Hepatocyte (in vitro differentiated cells): ENCODE measurements around the gene EIF4H. TPM values are rescaled to one million over a fixed set of nuclear protein-coding genes. Genes with fewer than 3 reads are reported as not detected.

Source experiments
- DNase-seq: peaks from one replicate; pipeline ENCODE4 v3.0.0-alpha.2; 2016; ENCODE audit warnings: low spot score
- H2AFZ ChIP-seq: fragments of 200-600 bp; sonication (generic); 2 replicates; pipeline ENCODE4 v1.6.0; 2016; ENCODE audit warnings: antibody characterized with exemption, mild to moderate bottlenecking
- H3K27ac ChIP-seq: fragments of 200-600 bp; sonication (generic); 2 replicates; pipeline ENCODE4 v1.5.1; 2016; ENCODE audit warnings: mild to moderate bottlenecking
- H3K27me3 ChIP-seq: fragments of 200-600 bp; sonication (generic); 2 replicates; pipeline ENCODE4 v1.6.1; 2016
- H3K36me3 ChIP-seq: fragments of 200-600 bp; sonication (generic); replicated peaks from 2 replicates; pipeline ENCODE4 v1.5.1; 2016; ENCODE audit warnings: low read depth; ENCODE audit not compliant: insufficient read depth
- H3K4me1 ChIP-seq: fragments of 200-600 bp; sonication (generic); 2 replicates; pipeline ENCODE4 v1.5.1; 2016; ENCODE audit warnings: mild to moderate bottlenecking, moderate library complexity; ENCODE audit not compliant: insufficient read depth
- H3K4me2 ChIP-seq: fragments of 200-600 bp; sonication (generic); 2 replicates; pipeline ENCODE4 v1.6.0; 2016
- H3K4me3 ChIP-seq: fragments of 200-600 bp; sonication (generic); 2 replicates; pipeline ENCODE4 v1.5.1; 2016; ENCODE audit warnings: mild to moderate bottlenecking
- H3K79me2 ChIP-seq: fragments of 200-600 bp; sonication (generic); 2 replicates; pipeline ENCODE4 v1.6.0; 2017; ENCODE audit warnings: mild to moderate bottlenecking
- H3K9me2 ChIP-seq: fragments of 200-600 bp; sonication (generic); replicated peaks from 2 replicates; pipeline ENCODE4 v1.6.0; 2017; ENCODE audit warnings: mild to moderate bottlenecking; ENCODE audit not compliant: insufficient read depth
- H3K9me3 ChIP-seq: fragments of 200-600 bp; sonication (generic); 2 replicates; pipeline ENCODE4 v1.5.1; 2016; ENCODE audit warnings: low read depth, mild to moderate bottlenecking
- H4K20me1 ChIP-seq: fragments of 200-600 bp; sonication (generic); 2 replicates; pipeline ENCODE4 v1.6.0; 2016; ENCODE audit warnings: mild to moderate bottlenecking; ENCODE audit not compliant: insufficient read depth, poor library complexity, severe bottlenecking
- CTCF ChIP-seq: fragments of 200-600 bp; sonication (generic); IDR thresholded peaks from 2 replicates; pipeline ENCODE4 v1.5.1; 2016; ENCODE audit warnings: antibody characterized with exemption, mild to moderate bottlenecking; ENCODE audit not compliant: poor library complexity
- EZH2 ChIP-seq: fragments of 200-600 bp; sonication (generic); IDR thresholded peaks from 2 replicates; pipeline ENCODE4 v1.6.1; 2016; ENCODE audit warnings: antibody characterized with exemption, mild to moderate bottlenecking, borderline replicate concordance
- EZH2phosphoT487 ChIP-seq: fragments of 200-600 bp; sonication (generic); IDR thresholded peaks from one replicate; pipeline ENCODE4 v1.6.1; 2018; ENCODE audit warnings: antibody characterized with exemption, mild to moderate bottlenecking, low read depth, moderate library complexity; ENCODE audit not compliant: unreplicated experiment, severe bottlenecking
- WGBS: methylation state at CpG from one replicate; pipeline ENCODE4 v1.1.6; 2016; ENCODE audit warnings: low lambda C conversion rate; ENCODE audit errors: missing lambda C conversion rate; 5-methylcytosine and 5-hydroxymethylcytosine counted together
- polyA plus RNA-seq: library from polyadenylated mRNA; unstranded; fragments of >200 nt; fragmentation: Nextera tagmentation; extraction: Ambion mirVana; gene quantifications from 2 replicates; pipeline ENCODE4 v1.2.1, GENCODE V29; 2016
- total RNA-seq: library from RNA; depleted of rRNA; stranded (reverse); fragments of >200 nt; gene quantifications from 2 replicates; pipeline ENCODE4 v1.2.3, GENCODE V29; 2014

Gene EIF4H
- total and polyA plus RNA-seq, 2 experiments from 2014 or later: 178 to 217 TPM

- TF ChIP-seq EZH2 (no peak), EZH2phosphoT487 (no peak), CTCF (no peak)
- H3K27ac ChIP-seq: no peak overlapping the region
Observed at GRCh38 chr7:74230446-74231231, 56.5 kb downstream of the EIF4H start.

GRCh38 chr7:74231232-74231590 is 57.1 kb downstream of the EIF4H start:
- H3K4me3 ChIP-seq: no peak overlapping the region
- H3K4me2 ChIP-seq: no peak overlapping the region
- H2AFZ ChIP-seq: no peak overlapping the region
- DNase-seq: no peak
- no peak overlapping the region for H3K27ac ChIP-seq
- peaks cover 12% of the 10 kb centered on the region for H3K4me1 ChIP-seq
- no peaks in the 10 kb centered on the region for H3K9me3 ChIP-seq
- no peaks in the 10 kb centered on the region for H3K27me3 ChIP-seq
- no peaks in the 10 kb centered on the region for H3K9me2 ChIP-seq
- no peaks in the 10 kb centered on the region for H4K20me1 ChIP-seq
- no peaks in the 10 kb centered on the region for H3K79me2 ChIP-seq
- WGBS: 99% methylated on average over 12 of the region's 12 CpGs
- TF ChIP-seq EZH2phosphoT487 (no peak), CTCF (no peak), EZH2 (no peak)
- H3K36me3 ChIP-seq: no peaks in the 10 kb centered on the region

More at GRCh38 chr7:74230446-74231231, 56.5 kb downstream of the EIF4H start:
- no peak overlapping the region for H2AFZ ChIP-seq
- 99% methylated on average over 15 of the region's 15 CpGs for WGBS
- H3K9me2 ChIP-seq: no peaks in the 10 kb centered on the region
- no peak overlapping the region for H3K4me3 ChIP-seq
- peaks cover 12% of the 10 kb centered on the region for H3K4me1 ChIP-seq
- no peaks in the 10 kb centered on the region for H4K20me1 ChIP-seq
- H3K79me2 ChIP-seq: no peaks in the 10 kb centered on the region
- no peaks in the 10 kb centered on the region for H3K27me3 ChIP-seq
- H3K36me3 ChIP-seq: no peaks in the 10 kb centered on the region
- no peak overlapping the region for H3K4me2 ChIP-seq
- no peak for DNase-seq
- H3K9me3 ChIP-seq: no peaks in the 10 kb centered on the region

- no peak overlapping the region for H2AFZ ChIP-seq
- peak overlapping the region; percentile 37 for H3K4me2 ChIP-seq
- H3K79me2 ChIP-seq: no peaks in the 10 kb centered on the region
- no peaks in the 10 kb centered on the region for H3K9me2 ChIP-seq
- H4K20me1 ChIP-seq: no peaks in the 10 kb centered on the region
- DNase-seq: peak; percentile 71
- H3K9me3 ChIP-seq: no peaks in the 10 kb centered on the region
- TF ChIP-seq EZH2phosphoT487 (no peak), CTCF (no peak), EZH2 (no peak)
- peak overlapping the region; percentile 36 for H3K27ac ChIP-seq
- peaks cover 12% of the 10 kb centered on the region for H3K4me1 ChIP-seq
- no peaks in the 10 kb centered on the region for H3K36me3 ChIP-seq
- H3K27me3 ChIP-seq: no peaks in the 10 kb centered on the region
- H3K4me3 ChIP-seq: no peak overlapping the region
- WGBS: 45% methylated on average over 13 of the region's 13 CpGs
Observed at GRCh38 chr7:74233655-74234285, 59.6 kb downstream of the EIF4H start.
